Mucosa of descending colon (tissue), 3 donors: ENCODE measurements around the gene ITGA11. TPM values are rescaled to one million over a fixed set of nuclear protein-coding genes. Genes with fewer than 3 reads are reported as not detected.
"Not testable (repeated sequence)": the region's sequence is repeated elsewhere in the genome, so short reads cannot be mapped to it uniquely, and the experiment has no call there.

Experiments used
- ATAC-seq: fragments of 200-7000 bp; cut with Tn5 transposase; one replicate; pipeline ENCODE4 v1.9.1; 2020; ENCODE audit warnings: mild to moderate bottlenecking, moderate library complexity
- DNase-seq, 3 donors: peaks; one replicate each; pipeline ENCODE4 v3.0.0-alpha.2; 2020
- H3K36me3 ChIP-seq: fragments of 200-600 bp; one replicate; pipeline ENCODE4 v1.8.0; 2021; ENCODE audit warnings: low read depth, mild to moderate bottlenecking
- H3K4me1 ChIP-seq: fragments of 200-600 bp; one replicate; pipeline ENCODE4 v1.8.0; 2021; ENCODE audit warnings: low read depth, mild to moderate bottlenecking
- H3K4me3 ChIP-seq: fragments of 200-600 bp; one replicate; pipeline ENCODE4 v1.8.0; 2021; ENCODE audit warnings: mild to moderate bottlenecking
- H3K9me3 ChIP-seq: fragments of 200-600 bp; one replicate; pipeline ENCODE4 v1.8.0; 2021; ENCODE audit warnings: mild to moderate bottlenecking
- CTCF ChIP-seq: fragments of 200-600 bp; IDR thresholded peaks from one replicate; pipeline ENCODE4 v1.8.0; 2022; ENCODE audit warnings: antibody characterized with exemption, mild to moderate bottlenecking
- intact Hi-C, 2 donors: fragments of 100-400 bp; cut with DNase I in 1 of 2; cut with micrococcal nuclease in 1 of 2; formaldehyde crosslinking; loops; one replicate each; pipeline versions ENCODE4 v1.11.0 to v1.11.1; 2022; cut with DNase I, micrococcal nuclease
- total RNA-seq, 3 donors: library from RNA; stranded (reverse); fragmentation: NEBNext Ultra II Directional in 2 of 3; extraction: Animal tissue kit (Norgen Biotek cat#: 25700) in 2 of 3; gene quantifications; one replicate each; pipeline versions ENCODE4 v1.2.1 to v1.2.4, GENCODE V29; 2021 to 2023
- donor health status: DM: no; HTN: no; CAD: no; lungs with moderate emphysema.
- donor health status: DM: no; HTN: no; CAD: no.
- donor health status: DM: no; HTN: yes; CAD: no.

Gene ITGA11
- total RNA-seq, 3 donors from 2014 or later = 1.8 to 2.4 (median 2.1) TPM

- intact Hi-C loops = no loop called here
- no peaks in the 10 kb centered on the region for H3K9me3 ChIP-seq
- H3K4me3 ChIP-seq = no peak overlapping the region
- ATAC-seq = no peak
- H3K36me3 ChIP-seq = no peaks in the 10 kb centered on the region
- H3K4me1 ChIP-seq = no peaks in the 10 kb centered on the region
- TF ChIP-seq CTCF = no peak
- no peak for DNase-seq
These were observed 32.6 kb downstream of the ITGA11 start for GRCh38 chr15:68399096-68400065.

GRCh38 chr15:68397999-68398398 is 34.0 kb downstream of the ITGA11 start:
- DNase-seq, H3K4me3 ChIP-seq, H3K4me1 ChIP-seq, H3K36me3 ChIP-seq, ATAC-seq, intact Hi-C loops, H3K9me3 ChIP-seq: not testable (repeated sequence)

GRCh38 chr15:68396068-68396467 is 35.9 kb downstream of the ITGA11 start:
- Histone ChIP-seq H3K9me3 (no peaks in the 10 kb centered on the region), H3K4me1 (no peaks in the 10 kb centered on the region), H3K36me3 (no peaks in the 10 kb centered on the region), H3K4me3 (no peak overlapping the region)
- no peak for ATAC-seq
- no peak for DNase-seq
- intact Hi-C loops = no loop called here
- no peak for TF ChIP-seq CTCF

GRCh38 chr15:68391121-68391520 is 40.8 kb downstream of the ITGA11 start:
- intact Hi-C loops = no loop called here
- Histone ChIP-seq H3K4me3 (no peak overlapping the region), H3K36me3 (no peaks in the 10 kb centered on the region), H3K9me3 (no peaks in the 10 kb centered on the region), H3K4me1 (no peaks in the 10 kb centered on the region)
- DNase-seq (no peak), ATAC-seq (no peak)
- no peak for TF ChIP-seq CTCF

- Histone ChIP-seq H3K36me3 (no peaks in the 10 kb centered on the region), H3K9me3 (no peaks in the 10 kb centered on the region), H3K4me3 (no peak overlapping the region), H3K4me1 (no peaks in the 10 kb centered on the region)
- intact Hi-C loops = no loop called here
- DNase-seq = no peak
- TF ChIP-seq CTCF = no peak
- no peak for ATAC-seq
These were observed 41.8 kb downstream of the ITGA11 start for GRCh38 chr15:68389936-68390817.
